OCI-LY3 (cell line): ENCODE results near the gene CCDC92.

Source experiments
- EZH2phosphoT487 ChIP-seq: fragments of 200-600 bp; shearing (Covaris generic); IDR thresholded peaks from 2 replicates; pipeline ENCODE4 v1.6.1; 2018; ENCODE audit warnings: antibody characterized with exemption, mixed run types, low read depth
- TF ChIP-seq, protein P1 (sequence below): fragments of 200-600, 300-600 bp; sonication (generic); IDR thresholded peaks from 2 replicates; pipeline ENCODE4 v1.5.1; 2014; ENCODE audit warnings: antibody characterized with exemption, low read length, low read depth

DNA sequence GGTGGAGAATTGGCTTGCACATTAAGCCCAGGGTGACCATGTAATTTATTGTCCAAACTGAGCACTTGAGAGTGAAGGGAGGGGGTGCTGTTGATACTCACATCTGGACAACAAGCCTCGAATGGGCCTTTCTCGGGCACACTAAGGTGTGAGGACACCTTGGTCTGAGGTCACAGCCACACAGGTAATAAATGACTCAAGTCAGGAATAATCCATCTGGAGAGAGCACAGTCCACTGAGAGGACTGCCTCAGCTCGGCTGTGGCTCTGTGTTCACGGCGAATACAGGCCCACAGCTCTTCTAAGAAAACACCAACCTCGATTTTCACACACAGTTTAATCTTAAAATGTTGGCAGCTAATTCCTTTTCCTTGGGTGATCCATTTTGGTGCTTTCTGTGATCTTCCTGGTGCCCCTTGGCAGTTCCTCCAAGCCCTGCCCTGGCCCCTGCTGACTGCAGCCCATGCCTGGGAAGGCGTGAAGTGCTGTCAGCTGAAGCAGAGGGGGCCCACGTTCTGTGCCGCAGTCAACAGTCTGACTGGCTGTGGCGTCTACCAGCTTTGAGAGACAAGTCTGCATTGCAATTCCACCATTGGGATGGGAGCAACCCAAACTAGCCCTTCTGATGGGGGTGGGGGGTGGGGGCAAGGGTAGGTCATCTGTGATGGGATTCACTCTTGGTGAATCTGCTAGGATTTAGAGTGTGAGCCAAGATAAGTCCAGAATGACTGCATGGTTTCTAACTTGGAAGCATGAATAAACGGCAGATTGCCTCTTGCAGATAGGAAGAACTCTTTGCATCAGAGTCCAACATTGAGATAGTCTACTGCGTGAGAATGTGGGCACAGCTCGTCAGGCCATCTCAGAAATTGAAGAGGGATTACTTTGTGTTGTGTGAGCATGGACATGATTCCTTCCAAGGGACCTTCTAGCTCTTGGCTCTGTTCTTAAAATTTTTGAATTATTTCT, 43.1 kb upstream of the CCDC92 start:
- TF ChIP-seq, protein P1, sequence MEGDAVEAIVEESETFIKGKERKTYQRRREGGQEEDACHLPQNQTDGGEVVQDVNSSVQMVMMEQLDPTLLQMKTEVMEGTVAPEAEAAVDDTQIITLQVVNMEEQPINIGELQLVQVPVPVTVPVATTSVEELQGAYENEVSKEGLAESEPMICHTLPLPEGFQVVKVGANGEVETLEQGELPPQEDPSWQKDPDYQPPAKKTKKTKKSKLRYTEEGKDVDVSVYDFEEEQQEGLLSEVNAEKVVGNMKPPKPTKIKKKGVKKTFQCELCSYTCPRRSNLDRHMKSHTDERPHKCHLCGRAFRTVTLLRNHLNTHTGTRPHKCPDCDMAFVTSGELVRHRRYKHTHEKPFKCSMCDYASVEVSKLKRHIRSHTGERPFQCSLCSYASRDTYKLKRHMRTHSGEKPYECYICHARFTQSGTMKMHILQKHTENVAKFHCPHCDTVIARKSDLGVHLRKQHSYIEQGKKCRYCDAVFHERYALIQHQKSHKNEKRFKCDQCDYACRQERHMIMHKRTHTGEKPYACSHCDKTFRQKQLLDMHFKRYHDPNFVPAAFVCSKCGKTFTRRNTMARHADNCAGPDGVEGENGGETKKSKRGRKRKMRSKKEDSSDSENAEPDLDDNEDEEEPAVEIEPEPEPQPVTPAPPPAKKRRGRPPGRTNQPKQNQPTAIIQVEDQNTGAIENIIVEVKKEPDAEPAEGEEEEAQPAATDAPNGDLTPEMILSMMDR = no peak
- TF ChIP-seq EZH2phosphoT487 = no peak
